Breast epithelium (tissue), 3 donors: ENCODE results near the gene FASN.

Experiments
- POLR2A ChIP-seq: fragments of 450-650 bp; IDR thresholded peaks from one replicate; pipeline ENCODE4 v1.6.1; 2016; ENCODE audit warnings: antibody characterized with exemption, mild to moderate bottlenecking, moderate library complexity
- TF ChIP-seq, protein P1 (sequence below), 3 donors: fragments of 450-650 bp; IDR thresholded peaks; one replicate each; pipeline ENCODE4 v1.5.1; 2016 to 2017; ENCODE audit warnings: antibody characterized with exemption in 3 of 3, mild to moderate bottlenecking in 3 of 3, moderate library complexity in 3 of 3

DNA sequence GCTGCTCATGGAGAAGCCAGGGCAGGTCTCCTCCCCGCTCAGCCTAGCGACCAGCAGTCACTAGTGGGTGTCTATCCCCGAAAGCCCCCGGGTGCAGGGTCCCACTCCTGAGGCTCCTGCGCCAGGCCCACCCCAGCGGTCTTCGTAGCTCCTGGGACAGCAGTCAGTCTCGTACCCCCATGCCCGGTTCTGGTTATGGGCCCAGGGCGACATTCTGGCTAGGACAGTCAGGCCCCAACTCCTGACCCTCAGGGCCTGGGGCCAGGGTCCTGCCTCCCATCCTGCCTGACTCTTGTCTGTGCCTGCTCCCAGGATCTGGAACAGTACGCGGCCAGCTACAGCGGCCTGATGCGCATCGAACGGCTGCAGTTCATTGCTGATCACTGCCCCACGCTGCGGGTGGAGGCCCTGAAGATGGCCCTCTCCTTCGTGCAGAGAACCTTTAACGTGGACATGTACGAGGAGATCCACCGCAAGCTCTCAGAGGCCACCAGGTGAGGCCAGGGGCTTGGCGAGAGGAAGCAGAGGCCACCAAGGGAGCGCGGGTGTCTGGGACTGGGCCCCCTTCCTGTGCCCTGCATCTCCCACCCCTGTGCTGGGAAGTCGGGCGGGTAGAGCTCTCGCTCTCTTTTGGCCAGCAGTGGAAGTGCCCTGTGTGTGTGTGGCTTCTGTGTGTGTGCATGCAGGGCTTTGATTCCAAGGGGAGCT is 44.3 kb downstream of the FASN start:
- TF ChIP-seq, protein P1, sequence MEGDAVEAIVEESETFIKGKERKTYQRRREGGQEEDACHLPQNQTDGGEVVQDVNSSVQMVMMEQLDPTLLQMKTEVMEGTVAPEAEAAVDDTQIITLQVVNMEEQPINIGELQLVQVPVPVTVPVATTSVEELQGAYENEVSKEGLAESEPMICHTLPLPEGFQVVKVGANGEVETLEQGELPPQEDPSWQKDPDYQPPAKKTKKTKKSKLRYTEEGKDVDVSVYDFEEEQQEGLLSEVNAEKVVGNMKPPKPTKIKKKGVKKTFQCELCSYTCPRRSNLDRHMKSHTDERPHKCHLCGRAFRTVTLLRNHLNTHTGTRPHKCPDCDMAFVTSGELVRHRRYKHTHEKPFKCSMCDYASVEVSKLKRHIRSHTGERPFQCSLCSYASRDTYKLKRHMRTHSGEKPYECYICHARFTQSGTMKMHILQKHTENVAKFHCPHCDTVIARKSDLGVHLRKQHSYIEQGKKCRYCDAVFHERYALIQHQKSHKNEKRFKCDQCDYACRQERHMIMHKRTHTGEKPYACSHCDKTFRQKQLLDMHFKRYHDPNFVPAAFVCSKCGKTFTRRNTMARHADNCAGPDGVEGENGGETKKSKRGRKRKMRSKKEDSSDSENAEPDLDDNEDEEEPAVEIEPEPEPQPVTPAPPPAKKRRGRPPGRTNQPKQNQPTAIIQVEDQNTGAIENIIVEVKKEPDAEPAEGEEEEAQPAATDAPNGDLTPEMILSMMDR (IDR thresholded peaks at IDR 0.05), result no peak
- TF ChIP-seq POLR2A, result no peak
